Measurements from ENCODE around the gene GBX1. TPM values are rescaled to one million over a fixed set of nuclear protein-coding genes. Genes with fewer than 3 reads are reported as not detected.

Gene GBX1
- total RNA-seq, 2 donors from 2014 or later = not detected

DNA sequence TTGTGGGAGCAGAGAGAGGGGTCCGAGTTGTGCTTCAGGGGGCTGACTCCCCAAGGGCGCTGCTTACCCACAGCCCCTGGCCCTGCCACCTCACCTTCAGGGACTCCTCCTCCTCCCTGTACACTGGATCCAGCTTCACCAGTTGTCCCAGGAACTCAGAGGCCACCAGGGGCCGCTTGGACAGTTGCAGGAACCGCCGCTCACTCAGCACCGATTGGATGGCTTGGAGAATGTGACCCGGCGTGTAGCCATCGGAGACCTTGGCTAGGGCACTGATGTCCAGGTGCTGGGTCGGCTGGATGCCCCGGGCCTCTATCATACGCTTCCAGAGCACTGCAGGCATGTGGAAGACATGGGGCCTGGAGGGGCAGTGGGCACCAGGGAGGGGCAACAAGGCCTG is 24.1 kb upstream of the GBX1 start:
- TF ChIP-seq, protein P1, sequence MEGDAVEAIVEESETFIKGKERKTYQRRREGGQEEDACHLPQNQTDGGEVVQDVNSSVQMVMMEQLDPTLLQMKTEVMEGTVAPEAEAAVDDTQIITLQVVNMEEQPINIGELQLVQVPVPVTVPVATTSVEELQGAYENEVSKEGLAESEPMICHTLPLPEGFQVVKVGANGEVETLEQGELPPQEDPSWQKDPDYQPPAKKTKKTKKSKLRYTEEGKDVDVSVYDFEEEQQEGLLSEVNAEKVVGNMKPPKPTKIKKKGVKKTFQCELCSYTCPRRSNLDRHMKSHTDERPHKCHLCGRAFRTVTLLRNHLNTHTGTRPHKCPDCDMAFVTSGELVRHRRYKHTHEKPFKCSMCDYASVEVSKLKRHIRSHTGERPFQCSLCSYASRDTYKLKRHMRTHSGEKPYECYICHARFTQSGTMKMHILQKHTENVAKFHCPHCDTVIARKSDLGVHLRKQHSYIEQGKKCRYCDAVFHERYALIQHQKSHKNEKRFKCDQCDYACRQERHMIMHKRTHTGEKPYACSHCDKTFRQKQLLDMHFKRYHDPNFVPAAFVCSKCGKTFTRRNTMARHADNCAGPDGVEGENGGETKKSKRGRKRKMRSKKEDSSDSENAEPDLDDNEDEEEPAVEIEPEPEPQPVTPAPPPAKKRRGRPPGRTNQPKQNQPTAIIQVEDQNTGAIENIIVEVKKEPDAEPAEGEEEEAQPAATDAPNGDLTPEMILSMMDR (IDR thresholded peaks at IDR 0.05) = no peak
- TF ChIP-seq POLR2A (IDR thresholded peaks at IDR 0.05) = no peak
- 67 to 72% methylated on average over 5 to 12 of the region's 12 CpGs for WGBS, 2 donors
- Histone ChIP-seq H3K27ac (no peak overlapping the region), H3K36me3 (replicated peaks in 1 of 2; ENCODE audit: insufficient read depth in 1 of 2, low read depth in 2 of 2) (no peaks in the 10 kb centered on the region), H3K4me3 (no peak overlapping the region), H3K27me3 (no peaks in the 10 kb centered on the region), H3K9me3 (no peaks in the 10 kb centered on the region), H3K4me1 (no peaks in the 10 kb centered on the region)
- intact Hi-C loops (cut with DNase I) = no loop called here
- ATAC-seq = no peak
- no peak for DNase-seq

DNA sequence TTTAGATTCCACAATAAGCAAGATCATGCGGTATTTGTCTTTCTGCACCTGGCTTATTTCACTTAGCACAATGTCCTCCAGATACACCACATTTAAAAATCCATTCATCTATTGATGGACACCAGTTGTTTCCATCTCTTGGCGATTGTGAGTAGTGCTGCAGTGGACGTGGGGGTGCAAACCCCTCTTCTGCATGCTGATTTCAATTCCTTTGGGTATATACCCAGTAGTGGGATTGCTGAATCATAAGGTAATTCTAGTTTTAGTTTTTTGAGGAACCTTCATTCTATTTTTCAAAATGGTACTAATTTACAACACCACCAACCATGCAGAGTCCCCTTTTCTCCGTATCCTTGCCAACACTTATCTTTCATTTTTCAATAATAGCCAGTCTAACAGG is 21.5 kb upstream of the GBX1 start:
- intact Hi-C loops (cut with DNase I) = no loop called here
- H3K27ac ChIP-seq = no peak overlapping the region
- ATAC-seq (no peak), DNase-seq (no peak)
- TF ChIP-seq, protein P1 (IDR thresholded peaks at IDR 0.05) = no peak
- TF ChIP-seq POLR2A (IDR thresholded peaks at IDR 0.05) = no peak
- H3K36me3 ChIP-seq (replicated peaks in 1 of 2; ENCODE audit: insufficient read depth in 1 of 2, low read depth in 2 of 2) = no peaks in the 10 kb centered on the region
- no peaks in the 10 kb centered on the region for H3K27me3 ChIP-seq
- H3K4me1 ChIP-seq = no peaks in the 10 kb centered on the region
- H3K9me3 ChIP-seq = no peaks in the 10 kb centered on the region
- no peak overlapping the region for H3K4me3 ChIP-seq
- 55 to 56% methylated on average over 4 of the region's 4 CpGs for WGBS, 2 donors

DNA sequence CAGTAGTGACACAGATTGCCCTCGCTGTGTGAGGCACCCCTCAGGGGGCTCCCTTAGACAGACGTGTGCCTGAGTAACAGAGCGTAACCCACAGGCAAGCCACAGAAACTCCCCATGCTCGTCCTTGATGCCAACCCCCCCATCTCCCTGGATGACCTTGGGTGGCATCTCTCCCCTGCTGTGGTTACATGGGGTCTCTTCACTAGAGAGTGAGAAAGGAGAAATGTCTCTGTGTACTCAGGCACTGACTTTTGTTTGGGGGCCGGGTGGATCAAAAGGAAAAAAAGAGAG is 20.7 kb upstream of the GBX1 start:
- ATAC-seq (no peak), DNase-seq (no peak)
- Histone ChIP-seq H3K36me3 (replicated peaks in 1 of 2; ENCODE audit: insufficient read depth in 1 of 2, low read depth in 2 of 2) (no peaks in the 10 kb centered on the region), H3K27ac (no peak overlapping the region), H3K4me1 (no peaks in the 10 kb centered on the region), H3K9me3 (no peaks in the 10 kb centered on the region), H3K4me3 (no peak overlapping the region), H3K27me3 (no peaks in the 10 kb centered on the region)
- TF ChIP-seq, protein P1 (IDR thresholded peaks at IDR 0.05) = no peak
- no peak for TF ChIP-seq POLR2A (IDR thresholded peaks at IDR 0.05)
- intact Hi-C loops (cut with DNase I) = no loop called here
- 31 to 49% methylated on average over 2 to 5 of the region's 5 CpGs for WGBS, 2 donors

DNA sequence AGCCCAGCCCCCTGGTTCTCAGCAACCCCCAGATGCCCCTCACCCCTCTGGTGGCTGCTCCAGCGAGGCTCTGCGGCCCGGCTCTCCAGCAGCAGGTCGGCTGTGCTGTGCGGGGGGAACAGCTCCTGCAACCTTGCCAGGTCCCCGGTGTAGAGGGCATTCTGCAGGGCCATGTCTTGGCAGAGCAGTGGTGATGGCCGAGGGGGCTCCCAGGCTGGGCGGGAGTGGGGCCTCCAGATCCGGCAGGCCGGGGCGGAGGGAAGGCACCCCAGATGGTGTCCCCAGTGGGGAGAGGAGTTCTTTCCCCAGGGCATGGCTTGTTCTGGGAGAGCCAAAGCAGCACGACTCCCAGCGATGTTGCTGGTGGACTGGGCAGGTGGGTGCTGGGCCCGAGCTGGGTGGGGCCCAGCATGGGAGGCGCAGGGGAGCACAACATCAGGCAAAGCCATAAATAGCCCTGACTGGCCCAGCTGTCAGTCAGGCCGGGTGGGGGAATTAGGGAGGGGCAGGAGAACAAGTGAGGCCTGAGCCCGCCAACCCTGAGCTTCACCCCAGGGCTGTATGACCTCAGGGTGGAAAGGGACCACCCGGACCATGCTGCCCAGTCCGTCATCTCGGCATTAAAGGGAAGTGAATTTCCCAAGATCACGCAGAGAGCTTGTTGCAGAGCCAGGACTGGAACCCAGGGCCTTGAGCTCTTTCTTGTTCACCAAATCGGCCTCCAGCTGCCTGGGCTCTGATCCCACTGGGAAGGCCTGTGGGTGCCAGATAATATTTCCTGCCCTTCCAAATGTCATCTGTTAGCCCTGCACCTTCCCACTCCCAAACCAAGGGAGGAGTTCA is 20.1 kb upstream of the GBX1 start:
- ATAC-seq (no peak), DNase-seq (no peak)
- Histone ChIP-seq H3K4me1 (no peaks in the 10 kb centered on the region), H3K4me3 (no peak overlapping the region), H3K9me3 (no peaks in the 10 kb centered on the region), H3K27ac (no peak overlapping the region), H3K36me3 (replicated peaks in 1 of 2; ENCODE audit: insufficient read depth in 1 of 2, low read depth in 2 of 2) (no peaks in the 10 kb centered on the region), H3K27me3 (no peaks in the 10 kb centered on the region)
- intact Hi-C loops (cut with DNase I) = no loop called here
- TF ChIP-seq, protein P1 (IDR thresholded peaks at IDR 0.05) = no peak
- TF ChIP-seq POLR2A (IDR thresholded peaks at IDR 0.05) = no peak
- 72 to 76% methylated on average over 10 to 22 of the region's 22 CpGs for WGBS, 2 donors

Data from body of pancreas (tissue), 4 donors.